MM.1S (cell line): Measurements from ENCODE around the gene ADISSP.

ENCODE experiments used
- DNase-seq: peaks from one replicate; pipeline ENCODE4 v3.0.0-alpha.2; 2015
- H2AFZ ChIP-seq: fragments of 300-600 bp; sonication (generic); 2 replicates; pipeline ENCODE4 v1.6.0; 2016; ENCODE audit warnings: antibody characterized with exemption, low read length
- H3F3A ChIP-seq: fragments of 300-600 bp; sonication (generic); 2 replicates; pipeline ENCODE4 v1.6.1; 2016; ENCODE audit warnings: mild to moderate bottlenecking, antibody characterized with exemption, low read length, moderate library complexity, mixed read lengths; ENCODE audit not compliant: insufficient read depth
- H3K27ac ChIP-seq: fragments of 300-600 bp; sonication (generic); 2 replicates; pipeline ENCODE4 v1.5.1; 2016; ENCODE audit warnings: mild to moderate bottlenecking, low read length
- H3K27me3 ChIP-seq: fragments of 300-600 bp; sonication (generic); replicated peaks from 2 replicates; pipeline ENCODE4 v1.6.0; 2016; ENCODE audit warnings: low read length; ENCODE audit not compliant: insufficient read depth
- H3K36me3 ChIP-seq: fragments of 300-600 bp; sonication (generic); replicated peaks from 2 replicates; pipeline ENCODE4 v1.6.1; 2016; ENCODE audit warnings: mild to moderate bottlenecking, low read length, mixed read lengths; ENCODE audit not compliant: insufficient read depth
- H3K4me1 ChIP-seq: fragments of 300-600 bp; sonication (generic); 2 replicates; pipeline ENCODE4 v1.6.1; 2016; ENCODE audit warnings: low read length, mixed read lengths
- H3K4me2 ChIP-seq: fragments of 300-600 bp; sonication (generic); 2 replicates; pipeline ENCODE4 v1.6.0; 2016; ENCODE audit warnings: low read depth, low read length
- H3K4me3 ChIP-seq: fragments of 300-600 bp; sonication (generic); 2 replicates; pipeline ENCODE4 v1.5.1; 2016; ENCODE audit warnings: low read length, mixed read lengths
- H3K79me2 ChIP-seq: fragments of 300-600 bp; sonication (generic); 2 replicates; pipeline ENCODE4 v1.6.1; 2016; ENCODE audit warnings: mixed run types, low read length, mixed read lengths
- H3K9ac ChIP-seq: fragments of 300-600 bp; sonication (generic); 2 replicates; pipeline ENCODE4 v1.6.1; 2016; ENCODE audit warnings: low read length, mixed read lengths
- H3K9me2 ChIP-seq: fragments of 300-600 bp; sonication (generic); replicated peaks from 2 replicates; pipeline ENCODE4 v1.6.1; 2016; ENCODE audit warnings: mild to moderate bottlenecking, low read length, mixed read lengths; ENCODE audit not compliant: insufficient read depth
- H3K9me3 ChIP-seq: fragments of 300-600 bp; sonication (generic); replicated peaks from 2 replicates; pipeline ENCODE4 v1.6.1; 2016; ENCODE audit warnings: mild to moderate bottlenecking, low read length, mixed read lengths; ENCODE audit not compliant: insufficient read depth
- H4K20me1 ChIP-seq: fragments of 300-600 bp; sonication (generic); 2 replicates; pipeline ENCODE4 v1.6.1; 2016; ENCODE audit warnings: mild to moderate bottlenecking, low read length, moderate library complexity, mixed read lengths; ENCODE audit not compliant: insufficient read depth
- CTCF ChIP-seq: fragments of 300-600 bp; sonication (generic); IDR thresholded peaks from 2 replicates; pipeline ENCODE4 v1.5.1; 2016; ENCODE audit warnings: antibody characterized with exemption, low read length, mixed read lengths
- EZH2 ChIP-seq: fragments of 300-600 bp; sonication (generic); optimal IDR thresholded peaks from 2 replicates; pipeline ENCODE3; 2017; ENCODE audit warnings: low read depth, mild to moderate bottlenecking, antibody characterized with exemption, low read length, mixed read lengths
- EZH2phosphoT487 ChIP-seq: fragments of 300-600 bp; sonication (generic); IDR thresholded peaks from 2 replicates; pipeline ENCODE4 v1.6.1; 2018; ENCODE audit warnings: antibody characterized with exemption, low read length

ADISSP gene

GRCh38 chr20:3740615-3741301, 26.8 kb downstream of the ADISSP start:
- Histone ChIP-seq H3K9ac (no peak overlapping the region), H3K4me2 (no peak overlapping the region), H3K4me3 (no peak overlapping the region), H3K36me3 (no peaks in the 10 kb centered on the region), H3K27me3 (no peaks in the 10 kb centered on the region), H4K20me1 (no peaks in the 10 kb centered on the region), H3K9me2 (no peaks in the 10 kb centered on the region), H3K4me1 (no peaks in the 10 kb centered on the region), H3F3A (no peaks in the 10 kb centered on the region), H2AFZ (no peak overlapping the region), H3K9me3 (no peaks in the 10 kb centered on the region), H3K27ac (no peak overlapping the region), H3K79me2 (no peaks in the 10 kb centered on the region)
- DNase-seq = no peak
- TF ChIP-seq CTCF (no peak), EZH2phosphoT487 (no peak), EZH2 (no peak)

DNA sequence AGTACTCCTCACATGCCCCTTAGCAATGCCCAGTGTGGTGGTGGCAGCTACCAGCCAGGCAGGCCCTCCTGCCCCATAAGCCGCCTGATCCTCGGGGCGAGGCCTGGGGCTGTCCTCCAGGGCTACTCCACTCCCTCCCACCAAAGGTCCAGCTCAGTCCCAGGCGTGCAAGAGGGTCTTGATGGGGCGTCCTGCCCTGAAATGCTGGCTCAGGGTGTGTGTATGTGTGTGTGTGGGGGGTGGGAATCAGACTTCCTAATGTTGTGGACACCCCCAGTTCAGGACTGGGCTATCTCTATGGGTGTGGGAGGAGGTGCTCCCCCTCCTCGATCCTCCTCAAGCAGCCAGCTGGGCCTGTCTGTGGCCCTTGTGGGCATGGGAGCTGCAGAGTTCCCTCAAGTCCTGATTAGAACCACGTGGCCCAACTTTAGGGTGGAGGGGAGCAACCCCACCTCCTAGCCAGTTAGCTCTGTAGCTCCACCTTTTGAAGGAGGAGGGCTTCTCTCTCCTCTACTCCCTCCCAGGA, 27.6 kb downstream of the ADISSP start:
- Histone ChIP-seq H3K27me3 (no peaks in the 10 kb centered on the region), H3K4me2 (no peak overlapping the region), H3K9me3 (no peaks in the 10 kb centered on the region), H3K27ac (no peak overlapping the region), H4K20me1 (no peaks in the 10 kb centered on the region), H3K9ac (no peak overlapping the region), H3K79me2 (no peaks in the 10 kb centered on the region), H3K4me3 (no peak overlapping the region), H3F3A (no peaks in the 10 kb centered on the region), H3K4me1 (no peaks in the 10 kb centered on the region), H3K9me2 (no peaks in the 10 kb centered on the region), H2AFZ (no peak overlapping the region), H3K36me3 (no peaks in the 10 kb centered on the region)
- TF ChIP-seq EZH2phosphoT487 = no peak
- no peak for TF ChIP-seq EZH2
- no peak for TF ChIP-seq CTCF
- DNase-seq = no peak

DNA sequence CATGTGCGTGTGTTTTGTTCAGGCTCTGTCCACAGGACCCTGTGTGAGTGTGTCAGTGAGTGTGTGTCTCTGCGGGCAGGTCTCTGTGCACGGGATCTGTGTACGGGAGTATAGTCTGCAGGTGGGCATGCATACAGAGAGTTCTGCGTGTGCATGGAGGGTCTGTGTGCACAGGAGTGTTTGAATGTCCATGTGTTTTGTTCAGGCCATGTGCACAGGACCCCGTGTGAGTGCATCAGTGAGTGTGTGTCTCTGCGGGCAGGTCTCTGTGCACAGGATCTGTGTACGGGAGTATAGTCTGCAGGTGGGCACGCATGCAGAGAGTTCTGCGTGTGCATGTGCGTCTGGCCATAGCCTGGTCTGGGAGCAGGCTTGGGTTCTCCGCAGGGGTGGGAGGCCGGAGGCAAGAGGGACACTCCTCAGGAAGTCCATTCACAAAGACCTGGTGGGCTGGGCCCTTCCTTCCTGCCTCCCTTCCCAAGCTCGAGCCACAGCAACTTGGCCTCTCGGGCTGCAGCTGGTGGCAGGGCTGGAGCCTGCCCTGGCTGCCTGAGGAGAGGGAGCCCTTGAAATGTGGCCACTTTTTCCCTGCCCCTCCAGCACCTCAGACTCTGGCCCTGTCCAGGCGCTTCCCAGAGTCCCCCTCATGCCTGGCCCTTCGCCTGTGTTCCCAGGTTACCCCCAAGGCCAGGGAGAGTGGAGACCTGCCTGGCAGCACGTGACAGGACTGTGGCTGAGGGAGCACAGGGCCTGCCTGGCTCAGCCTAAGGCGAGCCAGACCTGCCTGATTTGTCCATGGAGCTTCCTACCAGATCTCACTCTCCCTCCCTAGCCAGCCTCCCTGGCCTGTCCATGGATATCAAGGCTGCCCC, 28.3 kb downstream of the ADISSP start:
- Histone ChIP-seq H3K9ac (no peak overlapping the region), H3K4me1 (no peaks in the 10 kb centered on the region), H3F3A (no peaks in the 10 kb centered on the region), H4K20me1 (no peaks in the 10 kb centered on the region), H3K4me3 (no peak overlapping the region), H3K9me3 (no peaks in the 10 kb centered on the region), H3K79me2 (no peaks in the 10 kb centered on the region), H3K36me3 (no peaks in the 10 kb centered on the region), H3K4me2 (no peak overlapping the region), H3K9me2 (no peaks in the 10 kb centered on the region), H3K27ac (no peak overlapping the region), H3K27me3 (no peaks in the 10 kb centered on the region), H2AFZ (no peak overlapping the region)
- no peak for DNase-seq
- TF ChIP-seq EZH2phosphoT487 = no peak
- TF ChIP-seq CTCF = no peak
- TF ChIP-seq EZH2 = no peak
